HFFc6 (cell line): ENCODE data around the gene FAM53B. TPM values are rescaled to one million over a fixed set of nuclear protein-coding genes. Genes with fewer than 3 reads are reported as not detected.

Experiments
- DNase-seq: peaks from one replicate; pipeline ENCODE4 v3.0.0-alpha.2; 2018
- H3K27ac Mint-ChIP-seq: 2 replicates; pipeline ENCODE4 v1.8.0; 2020; ENCODE audit warnings: mild to moderate bottlenecking, mixed read lengths
- H3K27me3 Mint-ChIP-seq: 2 replicates; pipeline ENCODE4 v1.8.0; 2021; ENCODE audit warnings: mild to moderate bottlenecking, moderate library complexity, mixed read lengths; ENCODE audit not compliant: insufficient read depth
- H3K36me3 Mint-ChIP-seq: 2 replicates; pipeline ENCODE4 v1.8.0; 2021; ENCODE audit warnings: low read depth, mixed read lengths
- H3K4me1 Mint-ChIP-seq: 2 replicates; pipeline ENCODE4 v1.8.0; 2020; ENCODE audit warnings: low read depth, mixed read lengths
- H3K4me3 Mint-ChIP-seq: 2 replicates; pipeline ENCODE4 v1.8.0; 2020; ENCODE audit warnings: mild to moderate bottlenecking, moderate library complexity, mixed read lengths
- H3K9me3 Mint-ChIP-seq: 2 replicates; pipeline ENCODE4 v1.8.0; 2020; ENCODE audit warnings: mild to moderate bottlenecking, mixed read lengths
- total RNA-seq, 6 experiments: library from RNA; stranded (reverse); fragmentation: NEBNext Ultra II Directional; extraction: Animal tissue kit (Norgen Biotek cat#: 25700); gene quantifications; 2 replicates in 1 of 6; 3 replicates in 5 of 6; pipeline ENCODE4 v1.2.3, GENCODE V29; 2021
- TF ChIP-seq, protein P1 (sequence below): fragments of 200-600 bp; sonication (generic); IDR thresholded peaks from 2 replicates; pipeline ENCODE4 v1.5.0; 2021; ENCODE audit warnings: antibody characterized with exemption, mild to moderate bottlenecking

The FAM53B gene
- total RNA-seq, 6 experiments from 2014 or later, result 9.3 to 10.6 (median 10.4) TPM

GRCh38 chr10:124691002-124691401, 53.2 kb downstream of the FAM53B start:
- Mint-ChIP-seq H3K27me3 (no peaks in the 10 kb centered on the region), H3K27ac (no peak overlapping the region), H3K4me1 (no peaks in the 10 kb centered on the region)

GRCh38 chr10:124689911-124690498, 54.2 kb downstream of the FAM53B start:
- no peak for DNase-seq
- Mint-ChIP-seq H3K27me3 (no peaks in the 10 kb centered on the region), H3K4me1 (no peaks in the 10 kb centered on the region), H3K27ac (no peak overlapping the region), H3K36me3 (0 out of 2 replicates have a peak, but pooled peaks cover 7% of the 10 kb centered on the region), H3K4me3 (no peak overlapping the region), H3K9me3 (no peaks in the 10 kb centered on the region)
- TF ChIP-seq, protein P1, sequence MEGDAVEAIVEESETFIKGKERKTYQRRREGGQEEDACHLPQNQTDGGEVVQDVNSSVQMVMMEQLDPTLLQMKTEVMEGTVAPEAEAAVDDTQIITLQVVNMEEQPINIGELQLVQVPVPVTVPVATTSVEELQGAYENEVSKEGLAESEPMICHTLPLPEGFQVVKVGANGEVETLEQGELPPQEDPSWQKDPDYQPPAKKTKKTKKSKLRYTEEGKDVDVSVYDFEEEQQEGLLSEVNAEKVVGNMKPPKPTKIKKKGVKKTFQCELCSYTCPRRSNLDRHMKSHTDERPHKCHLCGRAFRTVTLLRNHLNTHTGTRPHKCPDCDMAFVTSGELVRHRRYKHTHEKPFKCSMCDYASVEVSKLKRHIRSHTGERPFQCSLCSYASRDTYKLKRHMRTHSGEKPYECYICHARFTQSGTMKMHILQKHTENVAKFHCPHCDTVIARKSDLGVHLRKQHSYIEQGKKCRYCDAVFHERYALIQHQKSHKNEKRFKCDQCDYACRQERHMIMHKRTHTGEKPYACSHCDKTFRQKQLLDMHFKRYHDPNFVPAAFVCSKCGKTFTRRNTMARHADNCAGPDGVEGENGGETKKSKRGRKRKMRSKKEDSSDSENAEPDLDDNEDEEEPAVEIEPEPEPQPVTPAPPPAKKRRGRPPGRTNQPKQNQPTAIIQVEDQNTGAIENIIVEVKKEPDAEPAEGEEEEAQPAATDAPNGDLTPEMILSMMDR, result no peak

More at GRCh38 chr10:124691002-124691401, 53.2 kb downstream of the FAM53B start:
- TF ChIP-seq, protein P1, result no peak
- no peak for DNase-seq
- Mint-ChIP-seq H3K4me3 (no peak overlapping the region), H3K36me3 (0 out of 2 replicates have a peak, but pooled peaks cover 7% of the 10 kb centered on the region), H3K9me3 (no peaks in the 10 kb centered on the region)

- TF ChIP-seq, protein P1, result no peak
- no peaks in the 10 kb centered on the region for H3K9me3 Mint-ChIP-seq
- no peak for DNase-seq
- H3K36me3 Mint-ChIP-seq, result 0 out of 2 replicates have a peak, but pooled peaks cover 7% of the 10 kb centered on the region
- H3K4me3 Mint-ChIP-seq, result no peak overlapping the region
- no peaks in the 10 kb centered on the region for H3K4me1 Mint-ChIP-seq
- H3K27ac Mint-ChIP-seq, result no peak overlapping the region
- H3K27me3 Mint-ChIP-seq, result no peaks in the 10 kb centered on the region
Observed at GRCh38 chr10:124688889-124689670, 55.1 kb downstream of the FAM53B start.

DNA sequence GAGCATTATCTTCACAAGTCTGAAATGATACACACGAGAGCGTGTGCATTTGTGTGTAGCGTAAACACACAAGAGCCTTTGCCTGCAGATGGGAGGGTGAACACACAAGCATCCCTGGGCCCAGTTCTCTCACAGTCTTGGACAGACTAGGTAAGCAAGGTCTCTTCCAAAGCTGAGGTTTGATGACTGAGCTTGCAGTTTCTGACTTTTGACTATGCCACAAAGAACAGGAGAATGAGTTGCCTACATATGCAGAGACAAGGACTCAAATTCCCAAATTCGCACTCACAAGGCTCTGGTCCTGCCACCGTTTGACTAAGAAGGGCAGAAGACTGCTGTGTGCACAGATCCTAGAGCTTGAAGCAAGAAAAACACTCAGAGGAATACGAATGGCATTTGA, 55.8 kb downstream of the FAM53B start:
- Mint-ChIP-seq H3K27me3 (no peaks in the 10 kb centered on the region), H3K4me3 (no peak overlapping the region), H3K9me3 (no peaks in the 10 kb centered on the region), H3K36me3 (0 out of 2 replicates have a peak, but pooled peaks cover 7% of the 10 kb centered on the region), H3K27ac (no peak overlapping the region), H3K4me1 (no peaks in the 10 kb centered on the region)
- TF ChIP-seq, protein P1, result no peak
- DNase-seq, result no peak

GRCh38 chr10:124686707-124687376, 57.3 kb downstream of the FAM53B start:
- Mint-ChIP-seq H3K9me3 (no peaks in the 10 kb centered on the region), H3K27me3 (no peaks in the 10 kb centered on the region), H3K4me1 (no peaks in the 10 kb centered on the region), H3K4me3 (no peak overlapping the region), H3K27ac (no peak overlapping the region), H3K36me3 (0 out of 2 replicates have a peak, but pooled peaks cover 7% of the 10 kb centered on the region)
- TF ChIP-seq, protein P1, result no peak
- no peak for DNase-seq
